Chondrocyte (in vitro differentiated cells): ENCODE data around the gene CCDC40. TPM values are rescaled to one million over a fixed set of nuclear protein-coding genes. Genes with fewer than 3 reads are reported as not detected.
"Not testable (repeated sequence)": the region's sequence is repeated elsewhere in the genome, so short reads cannot be mapped to it uniquely, and the experiment has no call there.

ENCODE experiments used
- DNase-seq: peaks from one replicate; pipeline ENCODE4 v3.0.0; 2021; ENCODE audit warnings: mixed read lengths, low spot score
- H3K27ac Mint-ChIP-seq: one replicate; pipeline ENCODE4 v1.8.0; 2021; ENCODE audit warnings: mild to moderate bottlenecking, moderate library complexity, mixed read lengths; ENCODE audit not compliant: unreplicated experiment
- H3K27me3 Mint-ChIP-seq: 2 replicates; pipeline ENCODE4 v1.8.0; 2021; ENCODE audit warnings: low read depth, mixed read lengths
- H3K36me3 Mint-ChIP-seq: 2 replicates; pipeline ENCODE4 v1.8.0; 2021; ENCODE audit warnings: low read depth, mixed read lengths
- H3K4me1 Mint-ChIP-seq: 2 replicates; pipeline ENCODE4 v1.8.0; 2021; ENCODE audit warnings: low read depth, mild to moderate bottlenecking, mixed read lengths
- H3K4me3 Mint-ChIP-seq: one replicate; pipeline ENCODE4 v1.8.0; 2021; ENCODE audit warnings: mild to moderate bottlenecking, moderate library complexity, mixed read lengths; ENCODE audit not compliant: unreplicated experiment
- H3K9me3 Mint-ChIP-seq: 2 replicates; pipeline ENCODE4 v1.8.0; 2021; ENCODE audit warnings: low read depth, mixed read lengths
- CTCF ChIP-seq: fragments of 200-600 bp; sonication (generic); IDR thresholded peaks from 2 replicates; pipeline ENCODE4 v1.5.0; 2021; ENCODE audit warnings: antibody characterized with exemption, mild to moderate bottlenecking, moderate library complexity
- total RNA-seq: library from RNA; stranded (reverse); gene quantifications from 3 replicates; pipeline ENCODE4 v1.2.1, GENCODE V29; 2021

CCDC40 gene
- total RNA-seq, 1 donor from 2014 or later: 5.8 TPM

- Mint-ChIP-seq H3K36me3 (no peaks in the 10 kb centered on the region), H3K4me1 (peaks cover 3% of the 10 kb centered on the region), H3K4me3 (no peak overlapping the region), H3K27me3 (peaks cover 3% of the 10 kb centered on the region), H3K9me3 (no peaks in the 10 kb centered on the region), H3K27ac (no peak overlapping the region)
- no peak for TF ChIP-seq CTCF
- no peak for DNase-seq
Observed at GRCh38 chr17:80087346-80088265, 51.2 kb downstream of the CCDC40 start.

- Mint-ChIP-seq H3K9me3 (no peaks in the 10 kb centered on the region), H3K36me3 (no peaks in the 10 kb centered on the region), H3K27me3 (peaks cover 3% of the 10 kb centered on the region), H3K4me3 (no peak overlapping the region), H3K27ac (no peak overlapping the region), H3K4me1 (no peaks in the 10 kb centered on the region)
- no peak for TF ChIP-seq CTCF
- no peak for DNase-seq
Observed at GRCh38 chr17:80089762-80090161, 53.3 kb downstream of the CCDC40 start.

GRCh38 chr17:80090164-80090563 lies 53.7 kb downstream of the CCDC40 start:
- not testable (repeated sequence) for H3K27me3 Mint-ChIP-seq, H3K4me3 Mint-ChIP-seq, H3K36me3 Mint-ChIP-seq, H3K9me3 Mint-ChIP-seq, H3K4me1 Mint-ChIP-seq, H3K27ac Mint-ChIP-seq, DNase-seq

GRCh38 chr17:80091376-80091775 lies 54.9 kb downstream of the CCDC40 start:
- Mint-ChIP-seq H3K4me1 (no peaks in the 10 kb centered on the region), H3K27ac (no peak overlapping the region), H3K4me3 (no peak overlapping the region), H3K27me3 (peaks cover 3% of the 10 kb centered on the region), H3K9me3 (no peaks in the 10 kb centered on the region), H3K36me3 (no peaks in the 10 kb centered on the region)
- DNase-seq: no peak
- no peak for TF ChIP-seq CTCF

- no peak for TF ChIP-seq CTCF
- Mint-ChIP-seq H3K4me3 (no peak overlapping the region), H3K36me3 (no peaks in the 10 kb centered on the region), H3K9me3 (no peaks in the 10 kb centered on the region), H3K4me1 (no peaks in the 10 kb centered on the region), H3K27me3 (no peaks in the 10 kb centered on the region), H3K27ac (no peak overlapping the region)
- DNase-seq: no peak
Observed at GRCh38 chr17:80092959-80093358, 56.5 kb downstream of the CCDC40 start.
